Measurements from ENCODE around the gene COL9A2.

COL9A2 gene

DNA sequence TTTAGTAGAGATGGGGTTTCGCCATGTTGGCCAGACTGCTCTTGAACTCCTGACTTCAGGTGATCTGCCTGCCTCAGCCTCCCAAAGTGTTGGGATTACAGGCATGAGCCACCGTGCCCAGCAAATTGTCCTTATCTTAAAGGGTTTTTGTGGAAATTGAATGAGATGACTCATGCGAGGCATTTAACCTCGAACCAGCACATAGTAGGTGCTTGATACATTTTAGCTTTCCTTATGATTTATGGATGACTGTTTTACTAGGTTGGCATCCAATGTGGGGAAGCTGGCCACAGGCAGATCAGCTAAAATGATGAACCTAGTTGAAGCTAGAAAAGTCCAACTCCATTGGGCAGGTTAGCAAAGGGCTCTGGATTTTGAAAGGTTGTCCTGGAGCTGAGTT lies 1.4 kb upstream of the COL9A2 start:
- no peak for DNase-seq (ENCODE audit: low spot score)

DNA sequence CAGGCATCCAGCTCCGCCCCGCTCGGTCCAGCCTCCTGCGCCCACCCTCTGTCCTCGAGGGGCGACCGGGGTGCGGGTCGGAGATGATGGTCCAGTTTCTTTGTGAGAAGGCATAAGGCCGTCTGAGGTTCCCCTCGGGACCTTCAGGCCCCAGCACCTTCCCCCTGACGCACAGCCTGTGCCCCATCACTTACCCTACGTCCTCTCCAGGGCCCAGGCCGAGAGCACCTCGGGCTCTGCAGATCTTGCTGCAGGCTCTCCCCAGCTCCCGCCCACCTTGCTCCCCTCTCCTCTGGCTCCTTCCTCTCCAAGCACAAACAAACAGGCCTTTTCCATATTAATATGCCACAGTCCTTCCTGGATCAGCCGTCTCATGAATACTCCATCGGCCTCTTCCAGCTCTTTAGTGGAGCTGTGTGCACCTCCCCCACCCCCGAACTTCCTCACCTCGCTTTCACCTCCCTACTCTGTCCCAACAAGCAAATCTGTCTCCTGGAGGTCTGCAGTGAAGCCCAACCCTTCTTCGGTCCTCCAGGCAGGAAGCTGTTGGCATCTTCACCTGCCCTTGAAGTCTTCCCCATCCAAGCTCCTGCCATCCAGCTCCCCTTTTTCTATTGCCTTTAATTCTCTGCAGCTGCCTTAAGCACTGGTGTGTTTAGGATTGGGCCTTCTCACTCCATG lies 448 bp upstream of the COL9A2 start:
- DNase-seq (ENCODE audit: low spot score) = no peak

DNA sequence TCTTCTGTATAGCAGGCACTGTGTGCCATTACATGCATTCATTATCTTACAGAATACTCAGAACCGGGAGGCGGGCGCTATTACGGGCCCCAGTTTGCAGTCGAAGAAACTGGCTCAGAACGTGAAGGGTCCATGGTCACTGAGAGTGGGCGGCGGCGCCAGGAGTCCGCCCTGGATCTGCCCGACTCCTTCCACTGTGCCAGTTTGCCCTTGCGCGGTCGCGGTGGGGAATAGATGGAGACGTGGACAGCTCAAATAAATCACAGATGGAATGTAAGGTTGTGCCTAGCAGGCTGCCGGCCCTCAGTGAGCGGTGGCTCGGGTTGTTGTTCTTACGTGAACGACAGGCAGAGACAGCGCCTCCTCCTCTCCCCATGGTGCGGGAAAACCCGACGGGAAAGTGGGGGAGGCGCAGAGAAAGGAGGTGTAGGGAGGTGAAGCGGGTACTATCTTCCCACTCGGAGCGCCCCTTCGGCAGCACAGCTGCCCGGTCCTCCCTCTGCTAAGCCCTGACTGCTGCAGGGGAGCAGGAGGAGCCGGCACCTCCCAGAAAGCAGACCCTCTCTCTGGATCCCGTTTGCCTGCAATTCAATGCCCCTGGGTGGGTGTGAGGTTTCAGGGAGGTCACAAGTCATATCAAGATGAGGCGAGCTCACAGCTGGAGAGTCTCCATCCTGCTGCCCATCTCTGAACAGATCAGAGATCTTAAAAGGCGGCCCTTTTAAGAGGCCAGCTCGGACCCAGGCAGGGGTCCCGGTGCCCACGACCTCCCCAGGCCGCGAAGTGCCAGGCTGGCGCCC lies 1.1 kb downstream of the COL9A2 start:
- no peak for DNase-seq (ENCODE audit: low spot score)

DNA sequence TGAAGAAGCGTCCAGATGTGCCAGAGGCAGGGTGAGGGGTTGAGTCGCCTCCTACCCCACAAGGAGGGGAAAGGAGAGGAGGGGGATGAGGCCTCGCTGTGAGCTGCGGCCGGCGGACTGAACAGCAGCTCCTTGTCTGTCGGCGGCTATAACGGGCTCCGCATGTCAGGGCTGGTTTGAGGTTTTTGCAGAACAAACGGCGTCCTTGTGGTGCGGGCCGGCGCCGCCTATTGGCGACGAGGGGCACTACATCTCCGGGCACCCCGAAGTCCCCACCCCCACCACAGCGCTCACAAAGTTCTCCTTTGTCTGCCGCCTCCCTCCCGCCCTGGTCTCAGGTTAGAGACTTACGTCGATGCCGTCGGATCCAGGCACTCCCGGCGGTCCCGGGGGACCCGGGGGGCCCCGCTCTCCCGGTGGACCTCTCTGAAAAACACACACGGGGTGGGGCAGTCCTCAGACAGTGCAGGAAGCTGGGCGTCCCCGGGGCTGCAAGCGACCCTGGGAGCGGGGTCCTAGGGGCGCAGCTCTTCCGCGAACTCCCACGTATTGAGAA lies 1.8 kb downstream of the COL9A2 start:
- DNase-seq (ENCODE audit: low spot score) = peak; percentile 90

DNA sequence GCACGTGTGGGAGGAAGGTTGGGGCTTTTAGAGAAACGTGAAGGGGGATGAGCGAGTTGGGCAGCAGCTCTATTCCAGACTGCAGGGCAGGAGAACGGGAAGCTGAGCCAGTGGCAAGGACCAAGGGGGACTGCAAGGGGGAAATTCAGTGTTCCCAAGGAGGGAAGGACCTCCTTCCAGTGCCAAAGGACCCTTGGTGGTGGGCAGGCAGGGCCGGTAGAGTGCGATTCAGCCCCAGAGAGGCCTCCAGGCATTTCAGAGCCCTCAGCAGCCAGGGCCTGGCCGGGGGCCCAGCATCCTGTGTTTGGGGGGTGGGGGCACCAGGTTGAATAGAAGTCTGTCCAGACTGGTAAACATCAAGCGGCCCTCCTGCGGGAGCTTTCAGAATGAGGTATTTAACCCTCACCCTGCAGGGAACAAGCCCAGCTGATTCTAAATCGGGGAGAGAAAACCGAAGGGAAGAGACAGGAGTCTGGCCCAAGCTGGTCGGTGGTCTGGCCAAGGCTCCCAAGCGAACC lies 2.3 kb downstream of the COL9A2 start:
- no peak for DNase-seq (ENCODE audit: low spot score)

DNA sequence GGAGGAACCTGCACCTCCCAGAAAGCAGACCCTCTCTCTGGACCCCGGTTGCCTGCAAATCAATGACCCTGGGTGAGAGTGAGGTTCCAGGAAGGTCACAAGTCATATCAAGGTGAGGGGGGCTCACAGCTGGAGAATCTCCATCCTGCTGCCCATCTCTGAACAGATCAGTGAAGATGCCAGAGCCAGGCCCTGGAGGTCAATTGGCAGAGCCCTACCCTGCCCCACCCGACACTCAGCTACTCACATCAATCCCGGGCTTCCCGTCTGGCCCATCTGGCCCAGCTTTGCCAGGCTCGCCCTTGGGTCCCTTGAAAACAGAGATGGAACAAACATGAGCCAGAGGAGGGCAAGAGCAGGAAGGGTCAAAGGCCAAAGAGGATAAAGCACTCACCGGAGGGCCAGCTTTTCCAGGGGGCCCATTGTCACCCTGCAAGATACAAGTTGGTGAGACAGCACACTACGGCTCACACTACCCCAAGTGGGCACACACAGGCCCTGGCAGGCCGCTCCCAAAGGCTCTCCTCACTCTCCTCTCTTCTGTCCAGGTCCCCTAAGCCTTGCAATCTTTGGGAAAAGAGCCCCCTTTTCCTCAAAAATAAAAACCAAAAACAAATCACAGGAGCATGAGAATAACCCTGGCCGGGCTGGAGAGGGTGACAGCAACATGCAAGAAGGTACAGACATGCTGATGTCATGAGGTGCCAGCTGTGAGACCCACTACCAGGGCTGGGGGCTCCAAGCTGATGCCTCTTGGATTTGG lies 2.9 kb downstream of the COL9A2 start:
- no peak for DNase-seq (ENCODE audit: low spot score)

DNA sequence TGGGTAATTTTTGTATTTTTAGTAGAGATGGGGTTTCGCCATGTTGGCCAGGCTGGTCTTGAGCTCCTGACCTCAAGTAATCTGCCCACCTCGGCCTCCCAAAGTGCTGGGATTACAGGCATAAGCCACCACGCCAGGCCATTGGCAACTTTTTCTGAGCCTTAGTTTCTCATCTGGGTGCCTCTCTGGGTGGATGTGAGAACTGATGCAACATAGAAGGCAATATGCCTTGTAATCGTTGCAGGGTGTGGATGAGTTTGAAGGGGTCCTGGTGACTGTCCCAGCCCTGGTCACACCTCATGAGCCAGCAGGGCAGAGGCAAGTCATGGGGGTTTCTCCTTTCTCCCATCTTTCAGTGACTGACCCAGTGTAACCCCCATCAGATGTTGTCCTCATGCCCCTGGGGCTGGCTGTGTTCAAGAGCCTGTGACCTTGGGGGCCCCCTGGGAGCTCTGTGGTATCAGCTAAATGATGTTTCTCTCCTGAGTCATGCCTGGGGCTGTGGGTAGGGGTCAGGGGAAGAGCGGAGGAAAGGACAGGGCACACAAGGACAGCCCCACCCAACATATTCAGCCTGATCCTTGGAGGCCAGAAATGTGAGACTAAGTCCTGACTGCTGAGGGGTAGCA lies 3.6 kb downstream of the COL9A2 start:
- DNase-seq (ENCODE audit: low spot score) = peak; percentile 68

DNA sequence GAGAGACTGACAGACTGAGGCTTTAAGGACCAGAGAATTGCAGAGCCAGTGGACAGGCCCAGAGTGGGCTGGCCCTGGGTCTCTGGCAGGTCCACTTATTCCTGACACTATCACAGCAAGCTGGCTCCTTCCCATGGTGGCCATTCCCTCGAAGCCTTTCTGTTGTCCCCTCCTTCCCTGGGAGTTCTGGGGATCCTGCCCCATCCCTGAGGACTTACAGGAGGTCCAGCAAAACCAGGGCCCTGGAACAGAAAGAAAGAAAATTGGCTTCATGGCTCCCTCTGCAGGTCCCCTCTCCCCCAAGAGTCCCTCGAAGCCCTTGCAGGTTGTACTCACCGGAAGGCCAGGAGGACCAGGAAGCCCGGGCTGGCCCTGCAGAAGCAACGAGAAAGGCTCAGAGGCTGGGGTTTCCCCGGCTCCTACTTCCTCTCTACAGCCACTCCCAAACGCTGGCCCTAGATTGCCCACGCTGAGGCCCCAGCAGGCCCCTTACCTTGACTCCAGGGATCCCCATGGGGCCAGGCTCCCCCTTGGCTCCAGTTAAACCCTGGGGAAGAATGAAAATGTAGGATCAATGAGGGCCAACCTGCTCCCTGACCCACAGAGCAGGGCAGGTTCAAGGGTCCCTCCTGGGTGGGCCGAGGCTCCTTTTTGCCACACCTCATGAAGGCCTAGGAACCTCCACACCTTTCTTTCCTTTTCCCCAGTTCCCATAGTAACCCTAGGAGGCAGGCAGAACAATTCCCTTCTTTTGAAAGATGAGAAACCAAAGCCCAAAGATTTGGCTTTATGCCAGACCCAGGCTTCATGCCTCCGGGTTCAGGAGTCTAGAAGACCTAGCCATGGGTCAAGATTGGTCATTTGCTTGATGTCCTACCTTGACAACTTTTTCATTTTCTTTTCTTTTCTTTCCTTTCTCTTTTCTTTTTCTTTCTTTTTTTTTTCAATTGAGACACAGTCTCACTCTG lies 4.6 kb downstream of the COL9A2 start:
- no peak for DNase-seq (ENCODE audit: low spot score)

DNA sequence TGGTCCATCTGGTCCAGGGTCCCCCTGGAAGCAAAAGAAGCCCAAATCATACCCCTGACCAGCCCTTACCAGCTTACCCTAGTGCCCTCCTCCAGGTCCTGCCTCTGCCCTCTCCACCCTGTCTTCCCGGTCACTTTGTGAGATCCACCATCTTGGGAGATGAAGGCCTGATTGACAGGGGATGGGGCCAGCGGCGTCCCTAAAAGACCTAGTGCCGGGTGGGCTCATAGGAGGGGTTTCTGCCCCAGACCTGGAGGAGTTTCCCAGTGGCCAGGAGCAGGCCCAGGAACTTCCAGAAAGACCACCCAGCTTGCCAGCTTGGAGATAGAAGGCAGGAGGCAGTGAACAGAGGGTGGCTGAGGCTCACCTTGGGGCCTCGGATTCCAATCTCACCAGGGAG lies 5.4 kb downstream of the COL9A2 start:
- no peak for DNase-seq (ENCODE audit: low spot score)

DNA sequence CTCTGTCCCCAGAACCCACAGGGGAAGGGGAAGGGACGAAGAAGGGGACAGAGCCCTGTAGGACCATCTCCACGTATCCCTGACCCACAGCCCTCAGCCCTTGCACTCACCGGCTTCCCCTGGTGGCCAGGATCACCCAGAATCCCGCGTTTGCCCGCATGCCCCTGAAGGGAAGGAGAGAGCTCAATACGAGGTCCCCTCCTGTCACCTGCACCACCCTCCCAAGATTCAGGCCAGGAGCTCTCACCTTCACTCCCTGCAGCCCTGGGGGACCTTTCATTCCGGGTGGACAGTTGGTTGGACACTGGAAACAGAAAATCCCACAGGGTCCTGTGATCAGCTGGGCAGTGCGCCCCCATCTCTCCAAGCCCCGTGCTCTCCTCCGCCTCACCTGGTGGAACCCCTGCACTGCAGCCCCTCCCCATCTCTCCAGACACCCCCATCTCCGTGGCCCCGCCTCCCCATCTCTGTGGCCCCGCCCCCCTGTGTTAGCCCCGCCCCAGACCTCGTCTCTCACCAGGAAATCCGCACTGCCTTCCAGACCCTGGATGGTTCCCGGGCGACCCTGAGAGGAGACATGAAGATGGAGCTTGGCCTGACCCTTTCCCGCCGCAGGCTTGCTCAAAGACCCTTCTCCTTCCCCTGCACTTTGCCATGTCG lies 6.0 kb downstream of the COL9A2 start:
- DNase-seq (ENCODE audit: low spot score) = no peak

DNA sequence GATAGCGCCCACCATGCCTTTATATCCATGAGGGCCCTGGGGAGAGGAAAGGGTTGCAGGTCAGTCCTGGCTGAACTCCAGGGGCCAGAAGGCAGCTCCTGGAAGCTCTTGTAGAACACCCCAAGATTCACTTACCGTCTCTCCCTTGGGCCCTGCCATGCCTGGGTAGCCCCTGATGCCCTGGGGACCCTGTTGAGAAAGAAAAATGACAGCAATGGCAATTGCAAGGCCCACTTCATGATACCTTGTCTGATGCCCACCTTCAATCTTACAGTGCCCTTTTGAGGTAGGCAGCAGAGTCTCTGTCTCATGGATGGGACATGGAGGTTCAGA lies 7.0 kb downstream of the COL9A2 start:
- DNase-seq (ENCODE audit: low spot score) = no peak

DNA sequence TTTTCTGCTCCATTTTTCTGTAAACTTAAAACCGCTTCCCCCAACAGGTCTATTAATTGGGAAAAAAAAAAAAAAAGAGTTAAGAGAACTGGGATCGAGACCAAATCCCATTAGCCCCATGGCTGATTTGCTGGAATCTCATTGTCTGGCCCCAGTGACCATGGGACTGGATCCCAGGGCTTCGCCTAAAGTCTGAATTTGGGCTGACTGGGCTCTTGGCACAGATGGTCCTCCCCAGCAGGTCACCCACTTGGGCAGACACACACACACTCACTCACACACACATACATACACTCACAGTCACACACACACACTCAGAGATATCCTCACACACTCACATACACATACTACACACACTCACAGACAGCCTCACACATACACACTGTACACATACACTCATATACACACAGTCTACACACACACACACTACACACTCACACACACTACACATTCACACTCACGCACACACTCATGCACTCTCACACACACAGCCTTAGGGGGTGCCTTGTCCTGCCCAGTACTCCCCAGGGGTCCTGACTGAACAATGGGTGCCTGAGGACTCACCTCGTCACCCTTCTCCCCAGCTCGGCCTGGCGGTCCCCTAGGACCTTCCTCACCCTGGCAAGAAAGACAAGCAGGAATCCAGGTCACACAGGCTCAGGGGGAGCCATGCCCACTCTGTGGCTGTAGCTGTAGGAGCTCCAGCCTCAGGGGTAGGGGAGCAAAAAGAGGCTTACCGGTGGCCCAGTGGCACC lies 7.5 kb downstream of the COL9A2 start:
- DNase-seq (ENCODE audit: low spot score) = no peak

DNA sequence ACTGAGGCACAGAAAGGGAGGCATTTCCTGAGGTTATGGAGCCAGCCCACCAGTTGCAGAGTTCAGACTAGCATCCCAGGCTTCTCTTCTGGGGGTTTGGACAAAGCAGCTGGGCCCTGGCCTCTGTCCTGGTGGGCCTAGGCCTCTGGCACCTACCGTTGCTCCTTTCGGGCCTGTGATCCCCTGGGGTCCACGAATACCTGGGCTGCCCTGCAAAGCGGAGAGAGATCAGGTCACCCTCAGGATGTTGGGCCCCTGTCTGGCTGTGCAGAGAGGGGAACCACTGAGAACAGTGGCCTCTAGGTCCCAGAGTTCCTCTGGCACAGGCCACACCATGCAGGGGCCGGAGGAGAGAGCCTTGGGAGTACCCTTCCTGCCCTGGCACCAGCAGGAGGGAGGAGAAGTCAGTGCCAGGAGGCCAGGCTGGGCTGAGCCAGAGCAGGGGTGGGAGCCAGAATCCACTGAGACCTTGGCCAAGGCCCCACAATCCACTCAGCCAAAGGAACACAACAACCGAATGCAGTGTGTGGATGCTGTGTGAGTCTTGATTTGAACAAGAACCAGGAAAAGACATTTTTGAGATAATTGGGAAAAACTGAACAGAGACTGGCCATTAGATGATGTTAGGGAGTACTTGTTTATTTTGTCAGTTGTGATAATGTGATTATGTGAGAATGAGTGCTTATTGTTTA lies 8.9 kb downstream of the COL9A2 start:
- DNase-seq (ENCODE audit: low spot score) = no peak

DNA sequence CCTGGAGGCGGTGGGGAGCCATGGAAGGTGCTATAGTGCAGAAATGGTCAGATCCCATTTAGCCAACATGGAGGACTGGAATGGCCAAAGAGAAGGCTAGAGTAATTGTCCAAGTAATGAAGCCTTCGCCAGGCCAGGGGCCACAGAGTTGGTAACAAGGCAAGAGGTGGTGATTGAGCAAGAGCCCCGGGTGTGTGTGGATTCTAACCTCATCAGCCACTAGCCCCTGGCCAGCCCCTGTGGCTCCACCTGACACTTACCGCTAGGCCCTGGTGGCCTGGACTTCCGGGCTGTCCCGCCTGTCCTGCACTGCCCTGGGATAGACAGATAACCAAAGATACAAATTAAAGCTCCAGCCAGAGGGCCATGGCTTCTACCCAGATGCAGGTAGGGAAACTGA lies 9.9 kb downstream of the COL9A2 start:
- DNase-seq (ENCODE audit: low spot score) = no peak

DNA sequence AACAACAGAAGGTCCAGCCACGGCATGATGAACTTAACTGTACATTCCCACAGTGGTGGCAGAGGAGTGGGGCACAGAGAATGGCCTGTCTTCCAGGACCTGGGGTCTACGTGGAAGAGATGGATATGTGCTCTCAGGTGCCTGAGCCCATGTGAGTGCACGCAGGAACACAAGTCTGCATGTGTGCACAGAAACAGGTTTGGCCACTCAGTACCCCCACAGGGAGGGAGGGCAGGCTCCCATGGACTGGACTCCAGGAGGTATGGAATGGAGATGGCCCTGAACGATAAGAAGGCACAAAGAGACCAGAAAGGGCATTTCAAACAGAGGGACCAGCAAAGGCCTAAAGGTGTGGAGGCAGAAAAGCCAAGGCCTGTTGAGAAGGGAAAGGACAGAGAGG lies 10.8 kb downstream of the COL9A2 start:
- no peak for DNase-seq (ENCODE audit: low spot score)

DNA sequence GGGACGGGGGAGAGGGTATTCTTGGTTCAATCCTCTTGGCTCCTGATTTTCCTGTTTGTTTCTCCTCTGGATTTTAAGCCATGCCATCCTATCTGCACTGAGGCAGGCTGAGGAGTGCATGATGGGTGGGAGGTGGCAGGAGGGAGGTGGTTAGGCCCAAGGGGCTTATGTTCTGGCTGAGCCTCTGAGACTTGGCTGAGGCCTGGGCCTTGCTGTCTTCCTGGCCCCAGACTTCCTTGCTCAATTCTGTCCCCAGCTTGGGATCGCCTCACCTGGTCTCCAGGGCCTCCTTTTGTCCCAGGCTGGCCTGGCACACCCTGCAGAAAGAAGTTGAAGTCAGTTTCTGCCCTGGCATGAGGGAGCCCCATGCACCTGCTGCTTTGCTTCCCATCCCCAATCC lies 11.2 kb downstream of the COL9A2 start:
- no peak for DNase-seq (ENCODE audit: low spot score)

DNA sequence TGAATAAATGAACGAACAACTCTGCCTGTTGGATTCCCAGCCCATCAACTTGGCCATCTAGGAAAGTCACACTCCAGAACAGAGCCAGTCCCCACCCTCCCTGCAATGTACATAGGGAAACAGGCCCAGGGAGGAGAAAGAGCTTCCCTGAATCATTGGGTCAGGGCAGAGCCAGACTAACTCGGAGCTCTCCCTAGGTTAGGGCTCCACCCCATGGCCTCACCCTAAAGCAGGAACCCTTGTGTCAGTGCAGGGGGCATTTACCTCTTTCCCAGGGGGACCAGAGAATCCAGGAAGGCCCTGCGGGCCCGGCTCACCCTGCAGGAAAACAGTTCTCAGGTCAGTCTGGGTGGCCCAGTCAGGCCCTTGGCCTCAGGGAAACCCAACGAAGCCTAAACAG lies 11.6 kb downstream of the COL9A2 start:
- DNase-seq (ENCODE audit: low spot score) = no peak

DNA sequence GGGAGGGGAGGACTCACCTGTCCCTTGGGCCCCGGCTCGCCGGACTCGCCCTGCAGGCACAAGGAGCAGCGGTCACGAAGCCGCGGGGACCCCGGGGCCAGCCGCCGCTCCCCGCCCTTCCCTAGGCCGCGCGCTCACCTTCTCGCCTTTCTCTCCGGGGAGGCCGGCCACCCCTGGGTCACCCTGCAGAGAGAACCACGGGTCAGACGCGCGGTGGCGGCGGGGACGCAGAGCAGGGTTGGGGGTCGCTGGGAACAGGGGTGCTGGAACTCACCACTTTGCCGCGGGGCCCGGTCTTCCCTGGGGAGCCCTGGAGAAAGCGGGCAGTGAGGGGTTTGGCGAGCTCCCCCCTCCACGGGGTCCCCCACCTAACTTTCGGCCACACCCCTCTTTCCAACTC lies 13.3 kb downstream of the COL9A2 start:
- no peak for DNase-seq (ENCODE audit: low spot score)

Measured in hepatic stellate cell (primary cell).